Stimulated activated CD4-positive, alpha-beta T cell treated with anti-CD3 and anti-CD28 coated beads, Interleukin-2, amount 100 ng/mL, for 48 hours (primary cell): ENCODE results near the gene APPL1.
A peak's percentile ranks its signal among the peaks of the same experiment; 100 is the strongest.
"Not testable (repeated sequence)": the region's sequence is repeated elsewhere in the genome, so short reads cannot be mapped to it uniquely, and the experiment has no call there.

Source experiments
- DNase-seq, 2 donors: peaks; one replicate each; pipeline ENCODE4 v3.0.0-alpha.2; 2020

The APPL1 gene

GRCh38 chr3:57268416-57268815 lies 40.9 kb downstream of the APPL1 start:
- no peak for DNase-seq

GRCh38 chr3:57274845-57275244 lies 47.3 kb downstream of the APPL1 start:
- no peak for DNase-seq

- no peak for DNase-seq
Measured at GRCh38 chr3:57275393-57275792, 47.9 kb downstream of the APPL1 start.

- DNase-seq, result no peak
Measured at GRCh38 chr3:57278237-57278636, 50.7 kb downstream of the APPL1 start.

DNA sequence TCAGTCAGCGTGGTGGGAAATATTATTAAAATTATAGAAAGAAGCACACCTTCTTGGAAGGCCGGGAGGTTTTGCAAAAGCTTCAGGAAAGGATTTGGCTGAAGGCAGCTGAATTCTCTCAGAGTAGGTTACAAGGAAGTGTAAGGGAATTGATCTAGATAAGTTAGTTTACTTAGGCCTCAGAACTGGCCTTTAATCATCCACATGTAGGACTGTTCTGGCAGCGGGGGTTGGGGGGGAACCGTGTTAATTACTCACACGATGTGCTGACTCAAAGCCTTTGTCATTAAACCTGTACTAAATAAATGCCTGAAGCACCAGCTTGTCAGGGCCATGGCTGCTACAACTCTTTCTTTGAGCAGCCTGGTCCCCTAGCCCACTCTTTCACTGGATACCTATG lies 52.2 kb downstream of the APPL1 start:
- DNase-seq, result no peak

GRCh38 chr3:57281715-57282114 lies 54.2 kb downstream of the APPL1 start:
- no peak for DNase-seq

DNA sequence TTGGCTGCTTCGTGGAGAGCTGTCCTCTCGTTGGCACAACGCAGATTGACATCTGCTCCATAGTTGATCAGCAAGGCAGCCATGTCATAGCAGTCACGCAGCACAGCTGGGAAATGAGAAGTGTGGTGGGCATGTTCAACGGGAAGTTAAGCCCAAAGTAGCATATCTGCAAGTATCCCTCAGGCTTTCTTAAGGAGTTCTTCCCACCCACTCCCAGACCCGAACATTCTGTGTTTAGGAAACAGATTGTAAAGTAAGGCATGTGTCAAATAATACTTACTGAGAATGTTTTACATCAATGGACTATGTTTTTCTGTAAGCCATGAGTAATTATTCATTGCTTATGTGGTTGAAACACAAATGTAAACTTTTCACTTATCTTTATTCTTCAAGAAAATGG lies 55.8 kb downstream of the APPL1 start:
- DNase-seq, result no peak

DNA sequence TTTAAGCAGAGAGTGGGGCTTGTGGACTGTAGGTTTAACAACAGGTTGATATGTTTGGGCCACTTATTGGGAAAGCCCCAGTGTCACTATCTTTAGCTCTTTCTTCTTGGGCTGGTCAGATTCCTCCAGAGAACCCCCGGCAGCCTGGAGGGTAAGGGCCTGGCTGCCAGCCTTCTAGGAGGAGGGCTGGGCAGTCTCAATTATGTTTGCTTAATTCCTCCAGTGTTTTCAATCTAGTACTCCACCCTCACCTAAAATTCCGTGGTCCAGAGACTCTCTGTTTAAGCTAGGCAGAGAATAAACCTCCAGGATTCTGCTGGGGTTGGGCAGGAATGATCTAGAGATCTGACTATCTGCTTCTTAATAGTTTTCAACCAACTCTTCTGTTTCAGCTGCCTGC lies 59.7 kb downstream of the APPL1 start:
- DNase-seq, result no peak

- no peak for DNase-seq
Measured at GRCh38 chr3:57288403-57288802, 60.9 kb downstream of the APPL1 start.

- no peak for DNase-seq
Measured at GRCh38 chr3:57292159-57292896, 64.8 kb downstream of the APPL1 start, which contains the start of gene ASB14. TSS of gene ASB14 (minus strand) at chr3:57292685. CDS start at chr3:57292033, 652 bp downstream.

DNA sequence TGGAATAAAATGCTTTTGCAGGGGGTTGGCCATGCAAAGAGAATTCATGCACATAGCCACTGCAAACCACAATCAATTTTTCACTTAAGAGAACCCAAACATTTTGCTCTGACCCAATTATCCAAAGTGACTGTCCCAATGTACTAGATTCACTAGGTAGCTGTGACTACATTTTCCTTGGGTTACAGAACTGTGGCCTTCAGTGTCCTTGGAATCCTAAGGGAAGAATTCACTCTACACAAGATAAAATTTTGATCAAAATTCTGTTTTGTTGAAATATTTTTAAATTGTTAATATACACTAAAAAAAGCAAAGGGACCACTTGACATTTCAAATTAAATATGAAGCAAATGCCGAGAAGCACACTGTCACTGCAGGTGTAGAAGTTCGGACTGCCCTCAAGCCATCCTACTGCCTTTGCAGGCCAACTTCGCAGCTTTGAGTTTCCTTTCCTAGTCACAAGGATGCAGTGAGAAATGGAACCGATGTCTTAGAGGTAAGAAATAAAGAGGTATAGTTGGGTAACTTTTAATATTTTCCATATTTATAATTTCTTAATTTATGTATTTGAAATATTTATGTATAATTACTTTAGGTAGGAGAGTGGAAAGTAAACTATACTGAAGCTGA lies 65.5 kb downstream of the APPL1 start:
- no peak for DNase-seq

DNA sequence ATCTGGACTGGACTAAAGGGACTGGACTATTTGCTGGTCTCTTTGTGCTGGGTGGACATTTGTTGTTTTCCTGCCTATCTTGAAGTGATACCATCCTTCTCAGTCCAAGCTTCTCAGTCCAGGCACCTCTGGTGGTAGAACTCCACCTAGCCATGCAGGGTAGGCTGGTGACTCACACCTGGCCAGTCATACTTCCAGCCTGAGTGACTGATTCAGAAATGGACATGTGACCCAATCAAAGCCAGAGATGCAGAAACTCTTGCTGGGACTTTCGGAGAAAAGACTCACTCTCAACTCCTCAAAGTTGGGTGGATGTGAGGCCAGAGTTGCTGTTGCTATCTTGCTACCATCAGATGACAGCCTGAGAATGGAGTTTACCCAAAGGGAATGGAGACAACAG lies 70.5 kb downstream of the APPL1 start:
- DNase-seq, result peak; percentile 1 to 2

- DNase-seq, result not testable (repeated sequence)
Measured at GRCh38 chr3:57303520-57303919, 76.0 kb downstream of the APPL1 start.

DNA sequence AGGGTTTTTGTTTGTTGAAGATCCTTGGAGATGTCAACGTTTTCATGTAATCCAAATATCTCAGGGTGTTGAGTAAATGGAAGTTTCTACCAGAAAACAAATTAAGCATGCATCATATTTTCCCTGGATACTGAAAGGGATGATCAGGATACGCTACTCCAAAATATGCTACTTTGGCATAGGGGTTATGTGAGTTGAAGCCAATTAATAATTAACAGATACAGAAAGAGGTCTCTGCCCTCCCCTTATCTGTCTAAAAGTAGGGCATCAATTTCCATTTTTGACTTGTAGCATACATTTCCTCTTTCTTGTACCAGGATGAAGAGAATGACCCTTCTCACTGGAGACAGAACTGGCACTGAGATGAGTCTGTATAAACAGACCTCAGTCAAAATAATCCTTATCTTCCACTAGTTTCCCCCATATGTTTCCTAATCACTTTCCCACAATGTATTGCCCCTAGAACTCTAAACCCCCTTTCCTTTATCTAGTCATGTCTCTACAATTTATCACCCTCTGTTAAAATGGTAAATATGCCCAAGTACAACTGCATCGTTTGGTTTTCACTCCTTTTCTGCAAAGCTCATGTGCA lies 82.3 kb downstream of the APPL1 start:
- DNase-seq, result no peak

- no peak for DNase-seq
Measured at GRCh38 chr3:57314204-57314603, 86.7 kb downstream of the APPL1 start.
